ENCODE data around the gene TLR8. TPM values are rescaled to one million over a fixed set of nuclear protein-coding genes. Genes with fewer than 3 reads are reported as not detected.

Gene TLR8
- total and polyA plus RNA-seq, 10 of the 15 experiments (the other 5 are each of a cell fraction or from before 2014, with no cell fraction given) = 0.04 TPM; not detected in 9

DNA sequence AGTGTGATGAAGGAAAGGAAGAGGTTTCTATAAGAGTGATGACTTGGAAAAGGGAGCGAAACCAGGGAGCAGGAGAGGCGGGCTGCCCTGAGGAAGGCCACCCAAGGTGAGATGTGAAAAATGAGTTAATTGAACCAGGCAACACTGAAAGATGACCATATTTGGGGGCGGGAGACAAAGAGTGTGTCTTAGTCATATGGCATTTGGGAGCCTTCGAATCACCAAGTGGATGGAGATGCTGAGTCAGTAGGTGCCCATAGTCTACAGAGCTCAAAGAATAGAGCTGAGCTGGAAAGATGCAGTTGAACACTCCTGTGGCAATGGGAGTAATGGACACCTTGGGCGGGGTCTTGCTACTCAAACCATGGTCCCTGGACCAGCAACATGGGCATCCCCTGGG lies 8.3 kb upstream of the TLR8 start (continued):
- TF ChIP-seq, protein P1, sequence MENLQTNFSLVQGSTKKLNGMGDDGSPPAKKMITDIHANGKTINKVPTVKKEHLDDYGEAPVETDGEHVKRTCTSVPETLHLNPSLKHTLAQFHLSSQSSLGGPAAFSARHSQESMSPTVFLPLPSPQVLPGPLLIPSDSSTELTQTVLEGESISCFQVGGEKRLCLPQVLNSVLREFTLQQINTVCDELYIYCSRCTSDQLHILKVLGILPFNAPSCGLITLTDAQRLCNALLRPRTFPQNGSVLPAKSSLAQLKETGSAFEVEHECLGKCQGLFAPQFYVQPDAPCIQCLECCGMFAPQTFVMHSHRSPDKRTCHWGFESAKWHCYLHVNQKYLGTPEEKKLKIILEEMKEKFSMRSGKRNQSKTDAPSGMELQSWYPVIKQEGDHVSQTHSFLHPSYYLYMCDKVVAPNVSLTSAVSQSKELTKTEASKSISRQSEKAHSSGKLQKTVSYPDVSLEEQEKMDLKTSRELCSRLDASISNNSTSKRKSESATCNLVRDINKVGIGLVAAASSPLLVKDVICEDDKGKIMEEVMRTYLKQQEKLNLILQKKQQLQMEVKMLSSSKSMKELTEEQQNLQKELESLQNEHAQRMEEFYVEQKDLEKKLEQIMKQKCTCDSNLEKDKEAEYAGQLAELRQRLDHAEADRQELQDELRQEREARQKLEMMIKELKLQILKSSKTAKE (IDR thresholded peaks at IDR 0.05; ENCODE audit: low read depth, poor library complexity, severe bottlenecking) = no peak
- no peak for TF ChIP-seq ZNF24 (IDR thresholded peaks at IDR 0.05)
- TF ChIP-seq, protein P2, sequence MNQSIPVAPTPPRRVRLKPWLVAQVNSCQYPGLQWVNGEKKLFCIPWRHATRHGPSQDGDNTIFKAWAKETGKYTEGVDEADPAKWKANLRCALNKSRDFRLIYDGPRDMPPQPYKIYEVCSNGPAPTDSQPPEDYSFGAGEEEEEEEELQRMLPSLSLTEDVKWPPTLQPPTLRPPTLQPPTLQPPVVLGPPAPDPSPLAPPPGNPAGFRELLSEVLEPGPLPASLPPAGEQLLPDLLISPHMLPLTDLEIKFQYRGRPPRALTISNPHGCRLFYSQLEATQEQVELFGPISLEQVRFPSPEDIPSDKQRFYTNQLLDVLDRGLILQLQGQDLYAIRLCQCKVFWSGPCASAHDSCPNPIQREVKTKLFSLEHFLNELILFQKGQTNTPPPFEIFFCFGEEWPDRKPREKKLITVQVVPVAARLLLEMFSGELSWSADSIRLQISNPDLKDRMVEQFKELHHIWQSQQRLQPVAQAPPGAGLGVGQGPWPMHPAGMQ (IDR thresholded peaks at IDR 0.05; ENCODE audit: borderline replicate concordance) = no peak
- no peak for TF ChIP-seq LARP7 (IDR thresholded peaks at IDR 0.05)
- TF ChIP-seq HDAC6 (IDR thresholded peaks at IDR 0.05; ENCODE audit: unreplicated experiment) = no peak
- no peak for TF ChIP-seq NR2C2 (IDR thresholded peaks at IDR 0.05; ENCODE audit: borderline replicate concordance, control insufficient read depth, insufficient read length, low read depth)
- TF ChIP-seq, protein P3, sequence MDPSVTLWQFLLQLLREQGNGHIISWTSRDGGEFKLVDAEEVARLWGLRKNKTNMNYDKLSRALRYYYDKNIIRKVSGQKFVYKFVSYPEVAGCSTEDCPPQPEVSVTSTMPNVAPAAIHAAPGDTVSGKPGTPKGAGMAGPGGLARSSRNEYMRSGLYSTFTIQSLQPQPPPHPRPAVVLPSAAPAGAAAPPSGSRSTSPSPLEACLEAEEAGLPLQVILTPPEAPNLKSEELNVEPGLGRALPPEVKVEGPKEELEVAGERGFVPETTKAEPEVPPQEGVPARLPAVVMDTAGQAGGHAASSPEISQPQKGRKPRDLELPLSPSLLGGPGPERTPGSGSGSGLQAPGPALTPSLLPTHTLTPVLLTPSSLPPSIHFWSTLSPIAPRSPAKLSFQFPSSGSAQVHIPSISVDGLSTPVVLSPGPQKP (IDR thresholded peaks at IDR 0.05; ENCODE audit: low read depth, low read length) = no peak
- no peak for TF ChIP-seq BACH1 (IDR thresholded peaks at IDR 0.05; ENCODE audit: borderline replicate concordance)
- TF ChIP-seq ZNF207 (IDR thresholded peaks at IDR 0.05; ENCODE audit: borderline replicate concordance) = no peak
- TF ChIP-seq POU2F2 (IDR thresholded peaks at IDR 0.05; ENCODE audit: borderline replicate concordance, low read depth, low read length) = no peak
- TF ChIP-seq TAF1 (IDR thresholded peaks at IDR 0.05; ENCODE audit: borderline replicate concordance, low read depth, low read length) = no peak
- no peak for TF ChIP-seq ETV6 (conservative IDR thresholded peaks at IDR 0.05 in 1 of 2, IDR thresholded peaks at IDR 0.05 in 1 of 2; ENCODE audit: borderline replicate concordance in 1 of 2, low read depth in 1 of 2)
